ENCODE measurements around the gene DMBX1.

Gene DMBX1

DNA sequence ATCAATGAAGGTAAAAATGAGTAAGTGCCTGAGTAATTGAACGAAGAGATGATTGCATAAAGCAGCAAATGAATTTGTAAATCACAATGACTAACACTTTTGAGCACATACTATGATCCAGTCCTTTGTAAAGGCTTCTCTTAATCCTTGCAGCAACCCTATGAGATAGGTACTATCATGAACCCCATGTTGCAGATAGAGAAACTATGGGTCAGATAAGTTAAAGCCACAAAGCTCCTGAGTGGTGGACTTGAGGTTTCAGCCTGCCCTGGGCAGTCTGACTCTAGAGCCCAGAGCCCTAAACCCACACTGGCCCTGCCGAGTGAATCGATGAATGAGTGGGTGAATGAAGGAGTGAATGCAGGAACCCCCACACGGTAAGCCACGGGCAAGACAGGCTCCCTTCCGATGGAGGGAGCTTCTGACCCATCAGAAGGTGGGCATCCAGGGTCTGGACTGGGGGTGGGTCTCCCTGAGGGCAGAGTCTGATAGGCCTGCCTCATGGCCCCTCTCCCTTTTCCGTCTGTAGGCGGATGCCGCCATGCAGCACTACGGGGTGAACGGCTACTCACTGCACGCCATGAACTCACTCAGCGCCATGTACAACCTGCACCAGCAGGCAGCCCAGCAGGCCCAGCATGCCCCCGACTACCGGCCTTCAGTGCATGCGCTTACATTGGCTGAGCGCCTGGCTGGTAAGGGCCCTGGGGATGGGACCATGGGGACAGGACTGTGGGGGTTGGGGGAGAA is 17.0 kb downstream of the DMBX1 start:
- no peak for DNase-seq

DNA sequence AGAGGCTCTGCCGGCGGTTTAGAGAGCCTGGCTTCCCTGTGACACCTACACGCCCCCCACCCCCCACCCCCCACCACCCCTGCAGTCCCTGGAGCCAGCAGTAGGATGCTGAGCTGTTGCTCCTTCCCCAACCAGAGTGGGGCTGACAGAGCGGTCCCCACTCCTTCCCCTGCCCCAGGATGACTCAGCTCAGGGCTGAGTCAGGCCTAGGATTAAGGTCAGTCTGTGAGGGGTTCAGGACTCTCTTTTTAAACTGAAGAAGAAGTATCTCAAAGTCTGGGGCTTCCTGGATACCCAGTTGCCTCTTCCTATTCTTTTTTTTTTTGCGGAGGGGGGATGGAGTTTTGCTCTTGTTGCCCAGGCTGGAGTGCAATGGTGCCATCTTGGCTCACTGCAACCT is 19.1 kb downstream of the DMBX1 start:
- DNase-seq, result no peak

DNA sequence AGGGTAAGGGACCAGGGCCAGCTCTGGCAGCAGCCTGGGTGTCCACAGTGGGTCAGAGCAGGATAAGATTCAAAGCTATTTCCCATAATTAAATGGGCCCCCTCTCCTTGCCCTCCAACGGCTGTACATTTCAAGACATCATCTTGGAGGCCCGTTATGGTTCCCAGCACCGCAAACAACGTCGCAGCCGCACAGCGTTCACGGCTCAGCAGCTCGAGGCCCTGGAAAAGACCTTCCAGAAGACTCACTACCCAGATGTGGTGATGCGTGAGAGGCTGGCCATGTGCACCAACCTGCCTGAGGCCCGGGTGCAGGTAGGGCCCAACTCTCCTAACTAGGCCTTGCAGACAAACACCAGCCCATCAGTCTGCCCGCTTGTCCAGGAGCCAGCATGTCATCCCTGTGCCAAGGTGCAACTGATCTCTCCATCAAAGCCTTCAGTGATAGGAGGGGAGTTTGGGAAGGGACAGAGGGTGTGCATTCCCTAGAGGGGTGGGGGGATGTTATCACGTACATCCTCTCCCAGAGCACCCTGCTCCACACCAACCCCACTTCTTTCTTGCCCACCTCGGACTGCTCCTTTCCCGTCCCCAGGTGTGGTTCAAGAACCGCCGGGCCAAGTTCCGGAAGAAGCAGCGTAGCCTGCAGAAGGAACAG is 20.8 kb downstream of the DMBX1 start:
- peak; percentile 9 for DNase-seq

DNA sequence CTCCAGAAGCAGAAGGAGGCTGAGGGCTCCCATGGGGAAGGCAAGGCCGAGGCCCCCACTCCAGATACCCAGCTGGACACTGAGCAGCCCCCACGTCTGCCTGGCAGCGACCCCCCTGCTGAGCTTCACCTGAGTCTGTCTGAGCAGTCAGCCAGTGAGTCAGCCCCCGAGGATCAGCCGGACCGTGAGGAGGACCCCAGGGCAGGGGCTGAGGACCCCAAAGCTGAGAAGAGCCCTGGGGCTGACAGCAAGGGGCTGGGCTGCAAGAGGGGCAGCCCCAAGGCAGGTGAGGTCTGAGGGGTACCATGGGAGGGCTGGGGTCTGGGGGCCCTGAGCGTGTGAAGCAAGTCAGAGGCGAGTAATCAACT is 21.3 kb downstream of the DMBX1 start:
- DNase-seq, result no peak

DNA sequence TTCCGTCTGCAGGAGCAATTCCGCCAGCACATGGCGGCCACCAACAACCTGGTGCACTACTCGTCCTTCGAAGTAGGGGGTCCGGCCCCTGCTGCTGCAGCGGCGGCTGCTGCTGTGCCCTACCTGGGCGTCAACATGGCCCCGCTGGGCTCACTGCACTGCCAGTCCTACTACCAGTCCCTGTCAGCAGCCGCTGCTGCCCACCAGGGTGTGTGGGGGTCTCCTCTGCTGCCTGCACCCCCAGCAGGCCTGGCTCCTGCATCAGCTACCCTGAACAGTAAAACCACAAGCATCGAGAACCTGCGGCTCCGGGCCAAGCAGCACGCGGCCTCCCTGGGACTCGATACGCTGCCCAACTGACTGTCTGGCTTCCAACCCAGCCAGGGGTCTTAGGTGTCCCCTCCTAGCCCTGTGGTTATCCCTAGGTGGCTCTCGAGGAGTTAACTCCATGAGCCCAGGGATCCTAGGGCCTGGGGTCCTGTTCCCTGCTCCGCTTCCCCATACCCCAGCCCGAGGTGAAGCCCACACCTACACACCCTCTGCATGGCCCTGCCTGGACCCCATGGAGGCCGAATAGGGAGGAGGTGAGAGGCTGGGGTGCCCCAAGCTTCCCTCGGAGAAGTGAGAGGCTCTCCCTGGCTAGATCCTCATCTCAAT is 22.6 kb downstream of the DMBX1 start:
- DNase-seq, result peak; percentile 11

DNA sequence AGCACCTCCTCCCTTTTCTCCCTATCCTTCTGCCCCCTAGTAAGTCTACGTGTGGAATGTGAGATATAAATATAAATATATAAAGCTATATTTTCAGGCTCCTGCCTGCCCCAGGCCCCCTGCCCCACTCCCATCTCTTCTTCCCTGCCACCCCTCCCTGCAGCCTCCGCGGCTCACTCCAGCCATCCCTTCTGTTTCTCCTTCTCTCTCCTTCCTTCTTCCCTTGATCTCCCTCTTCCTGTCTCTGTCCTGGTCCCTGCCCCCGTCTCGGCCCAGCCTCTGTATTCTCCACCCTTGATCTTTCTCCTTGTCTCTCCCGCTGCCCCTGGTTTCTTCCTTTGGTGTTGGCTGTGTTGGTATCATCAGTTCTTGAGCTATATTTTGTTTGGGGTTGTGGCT is 23.2 kb downstream of the DMBX1 start:
- DNase-seq, result no peak

DNA sequence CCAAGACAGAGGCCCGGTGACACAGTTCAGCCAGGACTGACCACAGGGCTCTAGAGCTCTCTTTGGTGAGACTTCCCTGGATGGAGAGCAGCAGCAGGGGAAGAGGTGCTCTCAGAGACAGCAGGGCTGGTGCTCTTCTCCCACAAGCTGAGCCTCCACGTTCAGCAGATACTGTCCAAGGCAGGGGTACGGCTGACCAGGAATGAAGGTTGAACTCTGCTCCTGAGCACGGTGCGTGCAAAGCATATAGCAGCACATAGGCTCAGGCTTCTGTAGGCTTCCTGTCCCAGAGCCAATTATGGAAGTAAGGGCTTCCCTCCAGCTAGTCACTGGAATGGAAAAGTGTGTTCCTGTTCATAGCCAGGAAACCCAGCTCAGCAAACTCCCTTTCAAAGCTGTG is 23.9 kb downstream of the DMBX1 start:
- DNase-seq, result no peak

DNA sequence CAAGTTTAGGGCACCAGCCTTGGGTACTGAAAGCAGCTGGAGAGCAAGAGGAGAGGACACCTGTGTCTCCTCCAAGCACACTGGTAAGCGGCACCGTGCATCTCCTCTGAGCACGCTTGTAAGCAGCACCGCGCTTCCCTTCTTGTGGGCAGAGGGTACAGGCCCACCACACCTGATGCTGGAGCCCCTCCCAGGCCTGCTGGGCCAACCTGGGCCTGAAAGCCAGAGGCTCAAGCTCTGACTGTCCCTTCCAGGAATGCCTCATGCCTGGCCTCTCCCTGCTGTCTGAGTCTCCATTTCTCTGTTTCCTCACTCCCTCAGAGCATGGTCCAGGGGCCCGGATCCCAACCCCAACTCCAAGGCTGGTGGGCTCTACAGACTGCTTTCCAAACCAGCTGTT is 25.9 kb downstream of the DMBX1 start:
- no peak for DNase-seq

DNA sequence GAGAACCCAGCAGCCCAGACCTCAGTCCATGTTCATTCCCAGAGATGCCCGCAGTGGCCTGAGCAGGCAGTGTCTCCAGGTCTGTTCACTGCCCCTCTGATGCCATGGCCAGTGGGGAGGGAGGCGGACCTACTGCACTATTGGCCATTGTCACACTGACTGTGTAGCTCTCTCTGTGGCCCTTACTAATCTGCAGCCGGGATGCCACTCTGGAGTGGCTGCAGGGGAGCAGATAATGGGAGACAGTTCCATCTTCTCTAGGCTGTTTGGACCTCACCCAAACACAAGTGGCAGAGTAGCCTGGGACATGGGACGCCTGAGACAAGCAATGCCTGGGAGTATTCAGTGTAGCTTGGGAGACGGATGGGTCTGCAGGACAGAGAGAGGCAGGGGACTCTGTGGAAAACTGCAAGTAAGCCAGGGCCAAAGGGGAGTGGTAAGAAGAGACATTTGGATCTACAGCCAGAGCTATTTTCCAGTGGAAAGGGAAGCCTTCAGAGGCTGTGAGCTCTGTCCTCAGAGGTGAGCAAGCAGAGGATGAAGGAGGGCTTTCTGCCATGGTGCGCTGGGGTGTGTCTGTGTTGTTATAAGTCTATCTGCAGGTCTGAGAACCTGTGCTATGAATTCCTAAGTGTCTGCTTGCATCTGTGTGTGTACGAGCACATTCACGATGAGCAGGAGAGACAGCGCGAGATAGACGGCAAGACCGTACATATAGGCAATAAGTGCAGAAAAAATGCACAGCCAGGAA is 26.7 kb downstream of the DMBX1 start:
- DNase-seq, result no peak

DNA sequence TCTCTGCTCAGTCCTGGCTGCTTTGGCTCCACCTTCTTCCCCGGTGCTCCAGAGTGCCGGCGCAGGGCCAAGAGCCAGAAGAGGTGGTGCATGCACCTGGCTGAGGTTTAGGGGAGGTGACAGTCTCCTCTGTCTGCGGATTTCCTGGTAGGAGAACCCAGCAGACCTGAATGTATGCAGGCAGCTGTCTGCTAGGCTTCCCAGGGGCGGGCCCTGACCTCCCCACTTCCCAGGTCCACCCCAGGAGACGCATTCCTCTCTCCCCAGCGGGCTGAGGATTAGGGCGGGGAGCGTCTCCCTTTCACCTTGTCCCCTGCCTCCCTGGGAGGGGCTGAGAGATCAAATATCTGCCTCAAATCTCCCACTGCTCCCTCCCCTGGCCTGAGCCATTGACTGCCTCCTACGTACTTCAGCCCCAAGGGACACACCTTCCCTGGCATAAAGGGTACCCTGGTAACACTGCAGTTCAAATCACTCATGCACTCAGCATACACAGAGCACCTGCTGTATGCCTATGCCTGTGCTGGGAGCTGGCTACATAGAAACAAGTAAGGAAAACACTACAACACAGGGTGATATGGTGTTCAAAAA is 27.5 kb downstream of the DMBX1 start:
- DNase-seq, result no peak

DNA sequence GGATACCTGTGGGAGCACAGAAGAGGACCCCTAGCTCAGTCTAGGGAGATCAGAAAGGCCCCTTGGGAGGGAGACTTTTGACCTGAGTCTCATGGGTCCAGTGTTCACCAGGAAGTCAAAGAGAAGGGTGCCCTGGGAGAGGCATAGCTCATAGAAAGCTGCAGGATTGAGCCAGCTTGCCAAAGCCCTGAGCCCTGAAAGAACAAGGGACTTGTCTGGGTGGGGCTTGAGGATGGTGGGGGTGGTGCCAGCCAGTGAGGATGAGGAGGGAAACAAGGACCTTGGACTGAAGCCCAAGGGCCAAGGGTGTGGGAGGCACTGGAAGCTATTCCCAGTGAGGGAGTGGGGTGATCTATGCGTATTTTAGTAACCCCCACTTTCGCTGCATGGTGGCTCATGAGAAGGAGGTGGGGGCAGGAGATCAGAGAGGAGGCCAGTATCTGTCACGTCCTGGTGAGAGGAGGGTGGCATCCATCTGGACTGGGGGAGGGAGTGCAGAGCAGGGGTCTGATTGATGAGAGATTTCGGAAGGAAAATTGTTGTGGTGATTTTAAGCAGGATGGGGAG is 28.4 kb downstream of the DMBX1 start:
- no peak for DNase-seq

DNA sequence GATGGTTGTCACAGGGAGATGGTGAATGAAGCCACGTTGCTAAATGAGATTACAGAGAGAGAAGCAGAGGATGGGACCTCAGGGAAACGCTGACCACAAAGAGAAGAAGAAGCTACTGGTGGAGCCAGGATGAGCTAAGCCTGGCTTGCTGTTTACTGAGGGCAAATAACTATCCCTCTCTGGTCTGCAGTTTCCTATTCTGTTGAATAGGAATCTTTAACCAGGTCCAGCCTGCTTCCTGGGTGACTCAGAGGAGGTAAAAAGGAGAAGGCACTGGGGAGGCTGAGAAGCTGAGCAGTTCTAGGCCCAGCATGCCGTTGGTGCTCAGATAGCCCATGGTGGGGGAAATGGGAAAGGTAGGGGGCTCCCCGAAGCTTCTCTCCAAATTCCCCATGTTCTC is 29.6 kb downstream of the DMBX1 start:
- no peak for DNase-seq

DNA sequence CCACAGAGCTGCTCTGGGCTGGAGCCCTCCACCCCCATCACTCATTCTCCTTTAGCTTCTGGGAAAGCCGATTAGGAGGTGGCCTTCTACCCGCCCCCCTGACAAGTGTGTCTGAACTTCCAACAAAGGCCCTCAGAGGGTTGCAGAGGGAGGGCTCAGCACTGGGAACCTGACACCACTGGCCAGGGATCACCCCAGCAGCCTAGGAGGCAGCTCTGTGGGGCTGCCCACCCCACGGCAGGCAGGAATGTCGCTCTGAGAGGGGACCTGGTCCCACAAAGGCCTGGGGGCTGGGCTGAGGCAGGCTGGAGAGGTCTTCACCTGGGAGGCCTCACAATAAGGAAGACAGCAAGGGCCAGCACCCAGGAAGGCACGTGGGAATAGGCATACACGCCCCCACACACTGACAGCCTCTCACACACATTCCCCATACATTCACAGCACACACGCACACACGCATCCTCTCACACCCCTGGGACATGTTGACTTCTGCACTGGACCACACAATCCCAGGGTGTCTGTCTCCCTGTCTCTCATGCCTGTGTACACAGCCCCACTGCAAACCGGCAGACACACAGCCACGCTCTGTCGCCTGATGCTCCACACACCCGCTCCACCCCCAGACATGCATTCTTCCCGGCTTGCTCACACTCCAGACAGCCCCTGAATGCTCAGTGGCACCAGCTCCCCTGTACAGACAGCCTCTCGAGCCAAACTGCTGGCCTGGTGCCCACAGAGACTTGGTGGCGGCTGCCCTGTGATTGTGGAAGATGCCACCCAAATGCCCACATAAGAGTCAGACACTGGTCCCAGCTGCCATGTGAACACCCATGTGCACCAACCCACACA is 30.7 kb downstream of the DMBX1 start:
- DNase-seq, result no peak

DNA sequence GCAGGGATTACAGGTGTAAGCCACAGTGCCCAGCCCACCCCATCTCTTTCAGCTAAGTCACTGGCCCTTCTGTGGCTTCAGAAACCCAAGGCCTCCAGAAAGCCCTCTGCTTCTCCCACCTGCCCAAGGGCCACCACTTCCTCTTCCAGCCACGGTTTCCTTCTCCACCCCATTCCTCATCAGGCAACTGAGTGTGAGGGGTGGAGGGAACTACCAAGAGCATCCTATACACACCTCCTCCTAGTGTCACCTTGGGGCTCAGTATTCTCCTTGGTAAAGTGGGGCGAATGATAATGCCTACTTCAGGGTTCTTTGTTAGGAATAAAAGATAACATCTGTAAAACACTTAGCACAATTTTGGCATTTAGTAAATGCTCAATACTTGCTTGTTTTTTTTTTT is 31.8 kb downstream of the DMBX1 start:
- no peak for DNase-seq

DNA sequence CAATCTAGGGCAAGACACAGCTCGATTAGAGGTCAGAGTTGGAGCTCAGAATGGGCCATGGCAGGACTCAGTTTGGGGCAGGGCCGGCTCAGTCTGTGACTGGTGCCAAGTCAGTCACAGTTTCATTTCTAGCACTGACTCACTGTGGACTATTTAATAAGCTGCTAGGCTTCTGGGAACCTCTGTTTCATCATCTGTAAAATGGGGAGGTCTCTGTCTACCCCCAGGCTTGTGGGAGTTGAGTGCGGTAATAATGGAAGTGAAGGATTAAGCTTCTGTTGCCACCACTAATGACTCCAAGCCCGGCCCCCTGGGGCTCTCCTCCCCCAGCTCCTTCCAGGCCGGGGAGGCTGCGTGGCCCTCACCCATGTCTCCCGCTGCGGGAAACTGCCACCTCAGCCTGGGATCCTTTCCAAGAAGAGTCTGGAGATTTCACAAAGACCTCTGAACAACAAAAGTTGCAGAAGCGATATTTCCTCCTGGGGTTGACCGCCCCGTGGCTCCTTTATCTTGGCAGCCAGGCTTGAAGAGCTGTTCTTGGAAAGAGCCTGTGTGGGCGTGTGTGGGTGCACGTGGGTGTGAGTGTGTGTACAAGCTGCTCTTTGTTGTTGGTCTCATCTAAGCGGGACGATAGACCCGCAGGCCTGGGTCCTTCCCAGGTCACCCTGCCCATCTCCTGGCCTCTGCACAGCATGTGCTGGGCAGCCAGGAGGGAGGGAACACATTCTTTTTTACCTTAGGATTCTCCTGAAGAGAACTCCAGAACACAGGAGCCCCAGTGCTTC is 32.7 kb downstream of the DMBX1 start:
- DNase-seq, result peak; percentile 51

DNA sequence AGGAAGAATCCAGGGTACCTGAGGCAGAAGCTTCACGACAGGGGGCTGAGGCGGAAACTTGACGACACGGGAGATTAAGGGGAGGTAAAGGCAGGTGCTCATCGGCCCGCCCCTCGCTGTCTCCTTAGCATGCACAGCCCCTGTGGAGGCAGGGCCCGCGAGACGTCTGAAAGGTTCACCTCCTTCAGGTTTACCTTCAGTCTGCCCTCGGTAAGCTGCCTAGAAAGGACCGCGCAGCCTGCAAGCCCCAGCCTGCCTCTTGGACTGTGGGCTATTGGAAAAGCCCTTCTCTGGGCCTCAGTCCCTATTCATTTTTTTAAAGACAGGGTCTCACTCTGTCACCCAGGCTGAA is 33.3 kb downstream of the DMBX1 start:
- no peak for DNase-seq

DNA sequence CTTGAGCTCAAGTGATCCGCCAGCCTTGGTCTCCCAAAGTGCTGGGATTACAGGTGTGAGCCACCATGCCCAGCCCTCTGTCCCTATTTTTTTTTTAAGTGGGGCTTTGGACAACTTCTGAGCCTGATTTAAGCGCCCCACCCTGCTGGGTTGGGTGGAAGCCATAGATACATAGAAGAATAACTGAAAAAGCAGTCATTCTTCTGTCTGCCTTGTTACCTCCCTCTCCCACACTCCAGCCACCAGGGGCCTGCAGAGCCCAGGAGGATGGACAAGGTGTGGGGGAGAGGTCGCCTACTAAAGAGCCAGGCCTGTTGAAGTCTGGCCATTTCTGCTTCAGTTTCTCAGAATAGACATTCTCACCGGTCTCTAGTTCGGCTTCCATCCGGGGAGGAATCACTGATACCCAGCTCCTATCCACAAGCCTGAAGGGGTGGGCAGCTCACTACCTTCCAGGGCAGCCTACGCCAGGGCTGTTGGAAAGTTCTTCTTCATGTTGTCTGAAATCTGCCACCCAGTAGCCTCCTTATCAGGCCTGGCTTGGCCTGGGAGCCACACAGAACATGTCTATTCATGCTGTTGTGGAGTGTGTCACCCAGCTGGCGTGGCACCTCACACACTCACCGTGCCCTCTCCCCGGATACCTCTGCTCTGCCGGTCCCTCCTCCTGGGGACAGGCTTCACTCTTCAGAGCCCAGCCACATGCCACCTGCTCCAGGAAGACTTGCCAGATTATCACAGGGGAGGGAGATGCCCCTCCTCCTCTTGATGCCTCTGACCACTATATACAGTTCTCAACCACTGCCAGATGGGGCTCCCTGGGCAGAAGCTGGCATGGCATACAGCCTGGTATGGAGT is 34.1 kb downstream of the DMBX1 start:
- no peak for DNase-seq

DNA sequence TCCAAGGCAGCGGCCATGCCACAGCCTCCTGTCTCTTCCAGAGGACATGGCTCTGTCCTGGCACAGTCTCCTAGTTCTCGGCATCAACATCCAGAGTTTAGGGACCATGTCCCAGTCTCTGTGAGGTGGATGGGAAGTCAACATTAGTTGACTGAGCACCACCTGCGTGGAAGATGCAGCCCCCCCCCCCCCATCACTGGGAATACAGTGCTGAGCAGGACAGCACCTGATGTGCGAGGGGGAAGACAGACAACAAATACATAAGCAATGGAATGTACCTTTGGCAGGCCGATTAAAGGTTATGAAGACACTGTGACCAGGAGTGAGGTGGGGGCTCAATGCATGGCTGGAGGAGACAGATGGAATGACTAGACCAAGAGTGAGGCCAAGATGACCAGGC is 35.2 kb downstream of the DMBX1 start:
- DNase-seq, result no peak

DNA sequence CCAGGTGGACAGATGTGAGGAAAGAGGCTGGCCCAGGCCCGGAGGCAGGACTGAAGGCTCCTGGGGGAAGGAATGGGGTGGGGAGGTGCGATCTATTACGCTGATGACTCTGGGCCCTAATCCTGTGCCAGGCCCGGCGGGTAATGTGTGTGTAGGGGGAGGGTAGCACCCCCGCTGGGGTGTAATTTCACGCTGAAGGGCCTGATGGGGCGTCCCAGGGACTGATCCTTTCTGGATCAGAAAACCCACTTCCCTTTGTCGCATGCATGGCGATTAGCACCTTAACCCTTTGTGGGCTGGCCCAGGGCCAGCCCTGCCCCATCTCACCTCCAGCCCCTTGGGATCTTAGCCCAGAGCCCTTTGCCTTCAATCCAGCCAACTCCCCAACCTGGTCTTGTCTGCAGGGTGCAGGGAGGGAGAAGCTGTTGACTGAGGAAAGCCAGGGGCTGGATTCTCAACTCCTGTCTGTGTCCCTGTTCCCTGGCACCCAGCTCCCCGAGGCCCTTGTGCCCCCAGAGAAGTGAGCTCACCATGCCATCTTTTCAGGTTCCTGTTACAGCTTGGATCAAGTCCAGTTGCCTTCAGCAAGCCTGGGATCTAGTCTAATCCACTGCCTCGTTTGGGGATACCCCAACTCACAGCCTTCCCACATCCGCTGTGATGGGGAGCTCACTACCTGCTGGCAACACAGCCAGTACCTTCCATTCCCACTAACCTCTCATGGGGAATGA is 35.8 kb downstream of the DMBX1 start:
- no peak for DNase-seq

Data from femur (tissue), 1 donor.